ENCODE results near the gene LAMA2.

The LAMA2 gene

GRCh38 chr6:129320892-129321291 lies 438.0 kb downstream of the LAMA2 start:
- TF ChIP-seq CTCF (IDR thresholded peaks at IDR 0.05; ENCODE audit: low read depth, low read length): no peak
- no peak overlapping the region for H3K4me3 ChIP-seq (ENCODE audit: low read depth, low read length)
- no peak for DNase-seq (ENCODE audit: low read depth)

GRCh38 chr6:129321303-129321702 lies 438.4 kb downstream of the LAMA2 start:
- no peak for TF ChIP-seq MAX (IDR thresholded peaks at IDR 0.05; ENCODE audit: low read depth, low read length)
- no peak for TF ChIP-seq CTCF (IDR thresholded peaks at IDR 0.05; ENCODE audit: low read depth, low read length)
- no peak for TF ChIP-seq POLR2A (IDR thresholded peaks at IDR 0.05; ENCODE audit: extremely low read depth, insufficient read length)
- no peak for TF ChIP-seq MYC (IDR thresholded peaks at IDR 0.05; ENCODE audit: low read depth, low read length)
- no peak for DNase-seq (ENCODE audit: low read depth)

GRCh38 chr6:129324345-129324744 lies 441.4 kb downstream of the LAMA2 start:
- TF ChIP-seq MAX (IDR thresholded peaks at IDR 0.05; ENCODE audit: low read depth, low read length) (no peak), CTCF (IDR thresholded peaks at IDR 0.05; ENCODE audit: low read depth, low read length) (no peak), POLR2A (IDR thresholded peaks at IDR 0.05; ENCODE audit: extremely low read depth, insufficient read length) (no peak), MYC (IDR thresholded peaks at IDR 0.05; ENCODE audit: low read depth, low read length) (no peak)
- no peak overlapping the region for H3K4me3 ChIP-seq (ENCODE audit: low read depth, low read length)
- no peak for DNase-seq (ENCODE audit: low read depth)

More at GRCh38 chr6:129321303-129321702, 438.4 kb downstream of the LAMA2 start:
- H3K4me3 ChIP-seq (ENCODE audit: low read depth, low read length): no peak overlapping the region

GRCh38 chr6:129329678-129330077 lies 446.7 kb downstream of the LAMA2 start:
- DNase-seq (ENCODE audit: low read depth): no peak
- TF ChIP-seq POLR2A (IDR thresholded peaks at IDR 0.05; ENCODE audit: extremely low read depth, insufficient read length) (no peak), MYC (IDR thresholded peaks at IDR 0.05; ENCODE audit: low read depth, low read length) (no peak), MAX (IDR thresholded peaks at IDR 0.05; ENCODE audit: low read depth, low read length) (no peak), CTCF (IDR thresholded peaks at IDR 0.05; ENCODE audit: low read depth, low read length) (no peak)
- no peak overlapping the region for H3K4me3 ChIP-seq (ENCODE audit: low read depth, low read length)

- no peak for DNase-seq (ENCODE audit: low read depth)
- TF ChIP-seq MAX (IDR thresholded peaks at IDR 0.05; ENCODE audit: low read depth, low read length): no peak
- TF ChIP-seq POLR2A (IDR thresholded peaks at IDR 0.05; ENCODE audit: extremely low read depth, insufficient read length): no peak
- no peak for TF ChIP-seq CTCF (IDR thresholded peaks at IDR 0.05; ENCODE audit: low read depth, low read length)
- TF ChIP-seq MYC (IDR thresholded peaks at IDR 0.05; ENCODE audit: low read depth, low read length): no peak
- H3K4me3 ChIP-seq (ENCODE audit: low read depth, low read length): no peak overlapping the region
These were observed 448.7 kb downstream of the LAMA2 start for GRCh38 chr6:129331450-129332138.

- H3K4me3 ChIP-seq (ENCODE audit: low read depth, low read length): no peak overlapping the region
- DNase-seq (ENCODE audit: low read depth): no peak
- no peak for TF ChIP-seq MAX (IDR thresholded peaks at IDR 0.05; ENCODE audit: low read depth, low read length)
- TF ChIP-seq MYC (IDR thresholded peaks at IDR 0.05; ENCODE audit: low read depth, low read length): no peak
- no peak for TF ChIP-seq POLR2A (IDR thresholded peaks at IDR 0.05; ENCODE audit: extremely low read depth, insufficient read length)
- TF ChIP-seq CTCF (IDR thresholded peaks at IDR 0.05; ENCODE audit: low read depth, low read length): no peak
These were observed 452.9 kb downstream of the LAMA2 start for GRCh38 chr6:129335792-129336191.

All from NB4 (cell line).